ENCODE measurements around the gene NOL8.

DNA sequence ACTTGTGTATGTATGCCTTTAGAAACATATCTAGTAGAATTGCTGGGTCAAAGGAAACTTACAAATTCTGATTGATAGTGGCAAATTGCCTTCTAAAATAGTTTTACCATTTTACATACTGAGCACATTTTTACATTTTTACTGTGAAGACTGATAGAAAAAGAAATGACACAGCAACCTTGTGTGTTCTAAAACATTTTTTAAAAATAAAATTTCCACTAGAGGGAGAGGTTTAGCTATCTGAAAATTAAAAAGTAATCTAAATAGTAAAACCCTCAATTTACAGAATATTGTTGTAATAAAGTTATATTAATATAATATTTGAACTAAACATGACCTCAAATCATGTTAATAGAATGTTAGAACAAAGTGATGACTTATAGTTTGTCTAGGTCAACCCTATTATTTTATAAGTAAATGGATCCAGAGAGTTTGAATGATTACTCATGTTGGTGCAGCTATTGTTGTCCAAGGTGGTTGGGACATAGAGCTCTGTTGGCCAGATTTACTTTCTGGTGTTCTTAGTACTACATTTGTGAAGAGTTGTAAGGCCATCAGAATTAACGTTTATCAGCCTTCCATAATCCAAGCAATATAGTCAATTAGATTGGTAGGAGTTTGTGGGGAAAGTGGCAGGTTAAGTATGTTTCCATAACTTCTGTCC is 17.8 kb upstream of the NOL8 start:
- no peak for TF ChIP-seq HDGF (IDR thresholded peaks at IDR 0.05; ENCODE audit: borderline replicate concordance)
- TF ChIP-seq, protein P1, sequence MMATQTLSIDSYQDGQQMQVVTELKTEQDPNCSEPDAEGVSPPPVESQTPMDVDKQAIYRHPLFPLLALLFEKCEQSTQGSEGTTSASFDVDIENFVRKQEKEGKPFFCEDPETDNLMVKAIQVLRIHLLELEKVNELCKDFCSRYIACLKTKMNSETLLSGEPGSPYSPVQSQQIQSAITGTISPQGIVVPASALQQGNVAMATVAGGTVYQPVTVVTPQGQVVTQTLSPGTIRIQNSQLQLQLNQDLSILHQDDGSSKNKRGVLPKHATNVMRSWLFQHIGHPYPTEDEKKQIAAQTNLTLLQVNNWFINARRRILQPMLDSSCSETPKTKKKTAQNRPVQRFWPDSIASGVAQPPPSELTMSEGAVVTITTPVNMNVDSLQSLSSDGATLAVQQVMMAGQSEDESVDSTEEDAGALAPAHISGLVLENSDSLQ (IDR thresholded peaks at IDR 0.05): no peak
- TF ChIP-seq SP1 (IDR thresholded peaks at IDR 0.05): no peak
